ENCODE data around the gene SMAD4. TPM values are rescaled to one million over a fixed set of nuclear protein-coding genes. Genes with fewer than 3 reads are reported as not detected.

Gene SMAD4
- total RNA-seq, 1 donor from 2014 or later: 121 TPM

GRCh38 chr18:51039138-51040112 lies 9.4 kb downstream of the SMAD4 start:
- Mint-ChIP-seq H3K9me3 (ENCODE audit: unreplicated experiment) (peaks cover 2% of the 10 kb centered on the region), H3K27me3 (ENCODE audit: unreplicated experiment) (no peaks in the 10 kb centered on the region), H3K27ac (ENCODE audit: unreplicated experiment) (no peak overlapping the region), H3K4me1 (ENCODE audit: low read depth, unreplicated experiment) (peaks cover 19% of the 10 kb centered on the region), H3K4me3 (ENCODE audit: unreplicated experiment) (no peak overlapping the region), H3K36me3 (ENCODE audit: unreplicated experiment) (no peaks in the 10 kb centered on the region)
- no peak for TF ChIP-seq CTCF (IDR thresholded peaks at IDR 0.05; ENCODE audit: partially characterized antibody, unreplicated experiment)
- DNase-seq: no peak

- DNase-seq: no peak
- no peak overlapping the region for H3K27ac Mint-ChIP-seq (ENCODE audit: unreplicated experiment)
- peaks cover 2% of the 10 kb centered on the region for H3K9me3 Mint-ChIP-seq (ENCODE audit: unreplicated experiment)
- peaks cover 14% of the 10 kb centered on the region for H3K4me1 Mint-ChIP-seq (ENCODE audit: low read depth, unreplicated experiment)
- no peaks in the 10 kb centered on the region for H3K36me3 Mint-ChIP-seq (ENCODE audit: unreplicated experiment)
- H3K4me3 Mint-ChIP-seq (ENCODE audit: unreplicated experiment): no peak overlapping the region
- TF ChIP-seq CTCF (IDR thresholded peaks at IDR 0.05; ENCODE audit: partially characterized antibody, unreplicated experiment): no peak
- no peaks in the 10 kb centered on the region for H3K27me3 Mint-ChIP-seq (ENCODE audit: unreplicated experiment)
Measured at GRCh38 chr18:51041677-51042352, 11.8 kb downstream of the SMAD4 start.

GRCh38 chr18:51044928-51045585 lies 15.0 kb downstream of the SMAD4 start:
- no peak overlapping the region for H3K27ac Mint-ChIP-seq (ENCODE audit: unreplicated experiment)
- H3K4me3 Mint-ChIP-seq (ENCODE audit: unreplicated experiment): no peak overlapping the region
- TF ChIP-seq CTCF (IDR thresholded peaks at IDR 0.05; ENCODE audit: partially characterized antibody, unreplicated experiment): no peak
- H3K9me3 Mint-ChIP-seq (ENCODE audit: unreplicated experiment): no peaks in the 10 kb centered on the region
- H3K36me3 Mint-ChIP-seq (ENCODE audit: unreplicated experiment): no peaks in the 10 kb centered on the region
- DNase-seq: no peak
- no peaks in the 10 kb centered on the region for H3K27me3 Mint-ChIP-seq (ENCODE audit: unreplicated experiment)
- H3K4me1 Mint-ChIP-seq (ENCODE audit: low read depth, unreplicated experiment): peaks cover 9% of the 10 kb centered on the region

- Mint-ChIP-seq H3K27me3 (ENCODE audit: unreplicated experiment) (no peaks in the 10 kb centered on the region), H3K4me1 (ENCODE audit: low read depth, unreplicated experiment) (peaks cover 2% of the 10 kb centered on the region), H3K27ac (ENCODE audit: unreplicated experiment) (no peak overlapping the region), H3K36me3 (ENCODE audit: unreplicated experiment) (no peaks in the 10 kb centered on the region), H3K4me3 (ENCODE audit: unreplicated experiment) (no peak overlapping the region), H3K9me3 (ENCODE audit: unreplicated experiment) (no peaks in the 10 kb centered on the region)
- DNase-seq: no peak
- TF ChIP-seq CTCF (IDR thresholded peaks at IDR 0.05; ENCODE audit: partially characterized antibody, unreplicated experiment): no peak
Measured at GRCh38 chr18:51048190-51048589, 18.2 kb downstream of the SMAD4 start.
